ENCODE measurements around the gene LGALS3.

DNA sequence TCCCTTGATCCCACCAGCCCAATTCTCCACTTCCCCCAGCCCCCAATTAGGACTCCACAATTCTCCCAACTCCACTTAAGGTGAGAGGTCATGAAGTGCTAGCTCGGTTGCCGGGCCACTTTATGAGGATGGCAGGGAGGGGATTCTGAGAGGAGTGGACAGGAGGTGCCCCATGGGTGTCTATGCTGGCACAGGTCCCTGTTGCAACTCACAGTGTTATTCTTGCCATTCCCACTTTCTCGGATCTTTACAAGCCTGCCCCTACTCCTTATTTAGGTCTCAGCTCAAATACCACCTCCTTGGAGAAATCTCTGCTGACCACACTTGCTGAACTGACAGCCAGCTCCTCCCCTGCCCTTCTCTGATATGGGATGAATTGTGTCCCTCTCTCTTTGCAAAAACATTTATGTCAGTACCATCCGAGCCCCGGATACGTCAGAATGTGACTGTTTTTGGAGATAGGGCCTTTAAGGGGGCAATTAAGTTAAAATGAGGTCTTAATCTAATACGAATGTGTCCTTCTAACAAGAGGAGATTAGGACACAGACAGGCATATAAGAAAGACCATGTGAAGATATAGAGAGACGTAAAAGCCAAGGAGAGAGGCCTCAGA, 4.2 kb upstream of the LGALS3 start:
- TF ChIP-seq, protein P1, sequence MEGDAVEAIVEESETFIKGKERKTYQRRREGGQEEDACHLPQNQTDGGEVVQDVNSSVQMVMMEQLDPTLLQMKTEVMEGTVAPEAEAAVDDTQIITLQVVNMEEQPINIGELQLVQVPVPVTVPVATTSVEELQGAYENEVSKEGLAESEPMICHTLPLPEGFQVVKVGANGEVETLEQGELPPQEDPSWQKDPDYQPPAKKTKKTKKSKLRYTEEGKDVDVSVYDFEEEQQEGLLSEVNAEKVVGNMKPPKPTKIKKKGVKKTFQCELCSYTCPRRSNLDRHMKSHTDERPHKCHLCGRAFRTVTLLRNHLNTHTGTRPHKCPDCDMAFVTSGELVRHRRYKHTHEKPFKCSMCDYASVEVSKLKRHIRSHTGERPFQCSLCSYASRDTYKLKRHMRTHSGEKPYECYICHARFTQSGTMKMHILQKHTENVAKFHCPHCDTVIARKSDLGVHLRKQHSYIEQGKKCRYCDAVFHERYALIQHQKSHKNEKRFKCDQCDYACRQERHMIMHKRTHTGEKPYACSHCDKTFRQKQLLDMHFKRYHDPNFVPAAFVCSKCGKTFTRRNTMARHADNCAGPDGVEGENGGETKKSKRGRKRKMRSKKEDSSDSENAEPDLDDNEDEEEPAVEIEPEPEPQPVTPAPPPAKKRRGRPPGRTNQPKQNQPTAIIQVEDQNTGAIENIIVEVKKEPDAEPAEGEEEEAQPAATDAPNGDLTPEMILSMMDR (conservative IDR thresholded peaks at IDR 0.05), result no peak
- no peak for TF ChIP-seq EZH2 (IDR thresholded peaks at IDR 0.05; ENCODE audit: low read depth)
